ENCODE results near the gene STX10. TPM values are rescaled to one million over a fixed set of nuclear protein-coding genes. Genes with fewer than 3 reads are reported as not detected.

STX10 gene
- total and polyA plus RNA-seq, 9 of the 15 experiments (the other 6 are each of a cell fraction or from before 2014, with no cell fraction given) = 0.51 to 66.3 (median 31.0) TPM

DNA sequence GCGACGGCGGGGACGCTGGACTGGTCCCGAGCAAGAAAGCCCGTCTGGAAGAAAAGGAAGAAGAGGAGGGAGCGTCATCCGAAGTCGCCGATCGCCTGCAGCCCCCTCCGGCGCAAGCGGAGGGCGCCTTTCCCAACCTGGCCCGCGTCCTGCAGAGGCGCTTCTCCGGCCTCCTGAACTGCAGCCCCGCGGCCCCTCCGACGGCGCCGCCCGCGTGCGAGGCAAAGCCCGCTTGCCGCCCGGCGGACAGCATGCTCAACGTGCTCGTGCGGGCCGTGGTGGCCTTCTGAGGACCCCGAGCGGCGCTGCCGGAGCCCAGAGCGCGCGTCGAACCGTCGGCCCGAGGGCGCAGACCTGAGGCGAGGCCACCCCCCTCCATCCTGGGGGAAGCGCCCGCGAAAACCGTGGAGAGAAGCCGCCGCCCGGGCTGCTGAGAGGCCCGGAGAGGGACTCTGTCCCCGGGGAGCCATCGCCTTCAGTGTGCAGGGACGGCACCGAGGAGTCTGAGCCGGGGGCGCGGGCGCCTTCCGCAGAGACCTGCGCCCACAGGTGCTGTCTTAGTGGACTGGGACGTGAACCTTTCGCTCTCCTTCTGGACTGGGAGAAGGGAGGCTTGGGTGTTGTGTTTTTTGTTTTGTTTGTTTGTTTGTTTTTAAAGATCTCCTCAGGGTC, 3.5 kb upstream of the STX10 start (continued):
- TF ChIP-seq CEBPG (CRISPR knock-in tag; IDR thresholded peaks at IDR 0.05) = no peak
- TF ChIP-seq CEBPG (tag; conservative IDR thresholded peaks at IDR 0.05 in 1 of 2, IDR thresholded peaks at IDR 0.05 in 1 of 2) = no peak
- no peak for TF ChIP-seq BHLHE40 (IDR thresholded peaks at IDR 0.05; ENCODE audit: low read length)
- no peak for TF ChIP-seq POLR3G (IDR thresholded peaks at IDR 0.05; ENCODE audit: extremely low read depth, insufficient read length, insufficient replicate concordance)
- no peak; the same call in 1 of the 2 replicates for TF ChIP-seq SP1 (CRISPR knock-in tag; IDR thresholded peaks at IDR 0.05)
- TF ChIP-seq, protein P1, sequence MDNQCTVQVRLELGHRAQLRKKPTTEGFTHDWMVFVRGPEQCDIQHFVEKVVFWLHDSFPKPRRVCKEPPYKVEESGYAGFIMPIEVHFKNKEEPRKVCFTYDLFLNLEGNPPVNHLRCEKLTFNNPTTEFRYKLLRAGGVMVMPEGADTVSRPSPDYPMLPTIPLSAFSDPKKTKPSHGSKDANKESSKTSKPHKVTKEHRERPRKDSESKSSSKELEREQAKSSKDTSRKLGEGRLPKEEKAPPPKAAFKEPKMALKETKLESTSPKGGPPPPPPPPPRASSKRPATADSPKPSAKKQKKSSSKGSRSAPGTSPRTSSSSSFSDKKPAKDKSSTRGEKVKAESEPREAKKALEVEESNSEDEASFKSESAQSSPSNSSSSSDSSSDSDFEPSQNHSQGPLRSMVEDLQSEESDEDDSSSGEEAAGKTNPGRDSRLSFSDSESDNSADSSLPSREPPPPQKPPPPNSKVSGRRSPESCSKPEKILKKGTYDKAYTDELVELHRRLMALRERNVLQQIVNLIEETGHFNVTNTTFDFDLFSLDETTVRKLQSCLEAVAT (IDR thresholded peaks at IDR 0.05) = peak; percentile 94 to 98
- TF ChIP-seq, protein P2, sequence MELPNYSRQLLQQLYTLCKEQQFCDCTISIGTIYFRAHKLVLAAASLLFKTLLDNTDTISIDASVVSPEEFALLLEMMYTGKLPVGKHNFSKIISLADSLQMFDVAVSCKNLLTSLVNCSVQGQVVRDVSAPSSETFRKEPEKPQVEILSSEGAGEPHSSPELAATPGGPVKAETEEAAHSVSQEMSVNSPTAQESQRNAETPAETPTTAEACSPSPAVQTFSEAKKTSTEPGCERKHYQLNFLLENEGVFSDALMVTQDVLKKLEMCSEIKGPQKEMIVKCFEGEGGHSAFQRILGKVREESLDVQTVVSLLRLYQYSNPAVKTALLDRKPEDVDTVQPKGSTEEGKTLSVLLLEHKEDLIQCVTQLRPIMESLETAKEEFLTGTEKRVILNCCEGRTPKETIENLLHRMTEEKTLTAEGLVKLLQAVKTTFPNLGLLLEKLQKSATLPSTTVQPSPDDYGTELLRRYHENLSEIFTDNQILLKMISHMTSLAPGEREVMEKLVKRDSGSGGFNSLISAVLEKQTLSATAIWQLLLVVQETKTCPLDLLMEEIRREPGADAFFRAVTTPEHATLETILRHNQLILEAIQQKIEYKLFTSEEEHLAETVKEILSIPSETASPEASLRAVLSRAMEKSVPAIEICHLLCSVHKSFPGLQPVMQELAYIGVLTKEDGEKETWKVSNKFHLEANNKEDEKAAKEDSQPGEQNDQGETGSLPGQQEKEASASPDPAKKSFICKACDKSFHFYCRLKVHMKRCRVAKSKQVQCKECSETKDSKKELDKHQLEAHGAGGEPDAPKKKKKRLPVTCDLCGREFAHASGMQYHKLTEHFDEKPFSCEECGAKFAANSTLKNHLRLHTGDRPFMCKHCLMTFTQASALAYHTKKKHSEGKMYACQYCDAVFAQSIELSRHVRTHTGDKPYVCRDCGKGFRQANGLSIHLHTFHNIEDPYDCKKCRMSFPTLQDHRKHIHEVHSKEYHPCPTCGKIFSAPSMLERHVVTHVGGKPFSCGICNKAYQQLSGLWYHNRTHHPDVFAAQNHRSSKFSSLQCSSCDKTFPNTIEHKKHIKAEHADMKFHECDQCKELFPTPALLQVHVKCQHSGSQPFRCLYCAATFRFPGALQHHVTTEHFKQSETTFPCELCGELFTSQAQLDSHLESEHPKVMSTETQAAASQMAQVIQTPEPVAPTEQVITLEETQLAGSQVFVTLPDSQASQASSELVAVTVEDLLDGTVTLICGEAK (IDR thresholded peaks at IDR 0.05) = no peak
- TF ChIP-seq, protein P2 (CRISPR knock-in tag; IDR thresholded peaks at IDR 0.05) = no peak
- peak; percentile 34; the same call in 1 of the 2 replicates for TF ChIP-seq CBX1 (IDR thresholded peaks at IDR 0.05; ENCODE audit: low read depth)
- no peak for TF ChIP-seq ZNF121 (CRISPR knock-in tag; conservative IDR thresholded peaks at IDR 0.05)
- TF ChIP-seq, protein P3, sequence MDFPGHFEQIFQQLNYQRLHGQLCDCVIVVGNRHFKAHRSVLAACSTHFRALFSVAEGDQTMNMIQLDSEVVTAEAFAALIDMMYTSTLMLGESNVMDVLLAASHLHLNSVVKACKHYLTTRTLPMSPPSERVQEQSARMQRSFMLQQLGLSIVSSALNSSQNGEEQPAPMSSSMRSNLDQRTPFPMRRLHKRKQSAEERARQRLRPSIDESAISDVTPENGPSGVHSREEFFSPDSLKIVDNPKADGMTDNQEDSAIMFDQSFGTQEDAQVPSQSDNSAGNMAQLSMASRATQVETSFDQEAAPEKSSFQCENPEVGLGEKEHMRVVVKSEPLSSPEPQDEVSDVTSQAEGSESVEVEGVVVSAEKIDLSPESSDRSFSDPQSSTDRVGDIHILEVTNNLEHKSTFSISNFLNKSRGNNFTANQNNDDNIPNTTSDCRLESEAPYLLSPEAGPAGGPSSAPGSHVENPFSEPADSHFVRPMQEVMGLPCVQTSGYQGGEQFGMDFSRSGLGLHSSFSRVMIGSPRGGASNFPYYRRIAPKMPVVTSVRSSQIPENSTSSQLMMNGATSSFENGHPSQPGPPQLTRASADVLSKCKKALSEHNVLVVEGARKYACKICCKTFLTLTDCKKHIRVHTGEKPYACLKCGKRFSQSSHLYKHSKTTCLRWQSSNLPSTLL (IDR thresholded peaks at IDR 0.05) = no peak
- no peak for TF ChIP-seq ZNF143 (CRISPR knock-in tag; IDR thresholded peaks at IDR 0.05)
- TF ChIP-seq, protein P4, sequence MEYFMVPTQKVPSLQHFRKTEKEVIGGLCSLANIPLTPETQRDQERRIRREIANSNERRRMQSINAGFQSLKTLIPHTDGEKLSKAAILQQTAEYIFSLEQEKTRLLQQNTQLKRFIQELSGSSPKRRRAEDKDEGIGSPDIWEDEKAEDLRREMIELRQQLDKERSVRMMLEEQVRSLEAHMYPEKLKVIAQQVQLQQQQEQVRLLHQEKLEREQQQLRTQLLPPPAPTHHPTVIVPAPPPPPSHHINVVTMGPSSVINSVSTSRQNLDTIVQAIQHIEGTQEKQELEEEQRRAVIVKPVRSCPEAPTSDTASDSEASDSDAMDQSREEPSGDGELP (CRISPR knock-in tag; IDR thresholded peaks at IDR 0.05; ENCODE audit: borderline replicate concordance) = no peak; the same call in 1 of the 2 replicates
- no peak for TF ChIP-seq ZNF175 (CRISPR knock-in tag; IDR thresholded peaks at IDR 0.05; ENCODE audit: low read depth)

Data from K562 (cell line).